Measurements from ENCODE around the gene FMNL2.

DNA sequence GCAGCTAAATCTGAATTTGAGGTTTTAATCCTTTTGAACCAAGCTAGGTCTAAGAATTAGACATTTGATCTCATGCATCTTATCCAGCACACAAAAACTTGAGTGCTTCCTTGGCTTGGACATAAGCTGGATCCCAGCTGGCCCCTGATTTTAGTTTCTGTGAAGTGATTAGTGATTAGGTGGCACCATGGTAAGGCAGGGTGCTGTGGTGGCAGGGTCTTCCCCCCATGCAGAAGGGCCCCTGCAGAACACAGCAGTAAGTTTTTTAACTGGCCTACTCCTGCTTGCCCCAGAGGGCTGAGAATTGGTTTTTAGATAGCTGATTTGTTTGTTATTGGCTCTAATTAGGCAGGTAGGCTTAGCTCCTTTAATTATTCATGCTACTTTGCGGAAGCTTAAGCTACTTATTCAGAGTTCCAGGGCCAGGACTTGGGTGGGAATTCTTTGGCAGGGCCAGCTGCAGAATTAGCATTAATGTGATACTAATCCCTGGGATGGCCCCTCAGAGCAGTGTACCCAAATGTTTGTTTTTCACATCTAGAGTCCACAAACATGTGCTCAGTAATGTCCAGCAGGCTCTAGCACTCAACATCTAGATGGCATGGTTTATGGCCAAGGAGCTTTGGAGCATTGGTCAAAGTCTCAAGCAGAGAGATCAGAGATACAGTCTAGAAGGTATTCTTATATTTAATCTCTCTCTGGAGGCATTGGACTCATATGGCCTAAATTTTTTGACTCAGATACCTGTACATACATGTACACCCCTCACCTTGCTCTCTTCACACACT lies 99.6 kb downstream of the FMNL2 start:
- TF ChIP-seq, protein P1, sequence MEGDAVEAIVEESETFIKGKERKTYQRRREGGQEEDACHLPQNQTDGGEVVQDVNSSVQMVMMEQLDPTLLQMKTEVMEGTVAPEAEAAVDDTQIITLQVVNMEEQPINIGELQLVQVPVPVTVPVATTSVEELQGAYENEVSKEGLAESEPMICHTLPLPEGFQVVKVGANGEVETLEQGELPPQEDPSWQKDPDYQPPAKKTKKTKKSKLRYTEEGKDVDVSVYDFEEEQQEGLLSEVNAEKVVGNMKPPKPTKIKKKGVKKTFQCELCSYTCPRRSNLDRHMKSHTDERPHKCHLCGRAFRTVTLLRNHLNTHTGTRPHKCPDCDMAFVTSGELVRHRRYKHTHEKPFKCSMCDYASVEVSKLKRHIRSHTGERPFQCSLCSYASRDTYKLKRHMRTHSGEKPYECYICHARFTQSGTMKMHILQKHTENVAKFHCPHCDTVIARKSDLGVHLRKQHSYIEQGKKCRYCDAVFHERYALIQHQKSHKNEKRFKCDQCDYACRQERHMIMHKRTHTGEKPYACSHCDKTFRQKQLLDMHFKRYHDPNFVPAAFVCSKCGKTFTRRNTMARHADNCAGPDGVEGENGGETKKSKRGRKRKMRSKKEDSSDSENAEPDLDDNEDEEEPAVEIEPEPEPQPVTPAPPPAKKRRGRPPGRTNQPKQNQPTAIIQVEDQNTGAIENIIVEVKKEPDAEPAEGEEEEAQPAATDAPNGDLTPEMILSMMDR (conservative IDR thresholded peaks at IDR 0.05; ENCODE audit: low read depth, low read length), result no peak
- TF ChIP-seq, protein P2, sequence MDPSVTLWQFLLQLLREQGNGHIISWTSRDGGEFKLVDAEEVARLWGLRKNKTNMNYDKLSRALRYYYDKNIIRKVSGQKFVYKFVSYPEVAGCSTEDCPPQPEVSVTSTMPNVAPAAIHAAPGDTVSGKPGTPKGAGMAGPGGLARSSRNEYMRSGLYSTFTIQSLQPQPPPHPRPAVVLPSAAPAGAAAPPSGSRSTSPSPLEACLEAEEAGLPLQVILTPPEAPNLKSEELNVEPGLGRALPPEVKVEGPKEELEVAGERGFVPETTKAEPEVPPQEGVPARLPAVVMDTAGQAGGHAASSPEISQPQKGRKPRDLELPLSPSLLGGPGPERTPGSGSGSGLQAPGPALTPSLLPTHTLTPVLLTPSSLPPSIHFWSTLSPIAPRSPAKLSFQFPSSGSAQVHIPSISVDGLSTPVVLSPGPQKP (IDR thresholded peaks at IDR 0.05; ENCODE audit: borderline replicate concordance, low read depth, low read length), result no peak
- TF ChIP-seq MAFK (IDR thresholded peaks at IDR 0.05; ENCODE audit: low read depth, low read length) (no peak), SMC3 (IDR thresholded peaks at IDR 0.05; ENCODE audit: low read depth, low read length) (no peak), RFX5 (IDR thresholded peaks at IDR 0.05; ENCODE audit: low read depth, low read length) (no peak), CHD1 (IDR thresholded peaks at IDR 0.05; ENCODE audit: low read depth, low read length) (no peak), POLR2A (IDR thresholded peaks at IDR 0.05; ENCODE audit: low read depth, low read length) (no peak), RCOR1 (IDR thresholded peaks at IDR 0.05; ENCODE audit: insufficient replicate concordance, low read length) (no peak), BHLHE40 (IDR thresholded peaks at IDR 0.05; ENCODE audit: low read depth, low read length) (no peak), CEBPB (IDR thresholded peaks at IDR 0.05; ENCODE audit: low read depth, low read length) (no peak), RAD21 (IDR thresholded peaks at IDR 0.05; ENCODE audit: low read length) (no peak), MAZ (IDR thresholded peaks at IDR 0.05; ENCODE audit: borderline replicate concordance, low read depth, low read length) (no peak), FOS (IDR thresholded peaks at IDR 0.05; ENCODE audit: low read depth, low read length) (no peak)
- TF ChIP-seq, protein P3, sequence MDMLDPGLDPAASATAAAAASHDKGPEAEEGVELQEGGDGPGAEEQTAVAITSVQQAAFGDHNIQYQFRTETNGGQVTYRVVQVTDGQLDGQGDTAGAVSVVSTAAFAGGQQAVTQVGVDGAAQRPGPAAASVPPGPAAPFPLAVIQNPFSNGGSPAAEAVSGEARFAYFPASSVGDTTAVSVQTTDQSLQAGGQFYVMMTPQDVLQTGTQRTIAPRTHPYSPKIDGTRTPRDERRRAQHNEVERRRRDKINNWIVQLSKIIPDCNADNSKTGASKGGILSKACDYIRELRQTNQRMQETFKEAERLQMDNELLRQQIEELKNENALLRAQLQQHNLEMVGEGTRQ (IDR thresholded peaks at IDR 0.05; ENCODE audit: low read depth, low read length), result no peak

All from IMR-90 (cell line).